Fibroblast of pulmonary artery (primary cell): Measurements from ENCODE around the gene ARSD.
A peak's percentile ranks its signal among the peaks of the same experiment; 100 is the strongest.
"Not testable (repeated sequence)": the region's sequence is repeated elsewhere in the genome, so short reads cannot be mapped to it uniquely, and the experiment has no call there.

ENCODE experiments used
- DNase-seq: peaks from one replicate; pipeline ENCODE4 v3.0.0-alpha.2; 2010; ENCODE audit warnings: low read depth
- H3K4me3 ChIP-seq: replicated peaks from 2 replicates; pipeline ENCODE4 v1.5.1; 2011; ENCODE audit warnings: low read depth, mild to moderate bottlenecking, control low read depth, low read length, moderate library complexity
- TF ChIP-seq, protein P1 (sequence below): IDR thresholded peaks from 2 replicates; pipeline ENCODE4 v1.5.1; 2011; ENCODE audit warnings: mild to moderate bottlenecking, control low read depth, low read length, inconsistent platforms; ENCODE audit errors: missing control alignments

Gene ARSD

GRCh38 chrX:2898846-2899512, 30.2 kb downstream of the ARSD start:
- TF ChIP-seq, protein P1, sequence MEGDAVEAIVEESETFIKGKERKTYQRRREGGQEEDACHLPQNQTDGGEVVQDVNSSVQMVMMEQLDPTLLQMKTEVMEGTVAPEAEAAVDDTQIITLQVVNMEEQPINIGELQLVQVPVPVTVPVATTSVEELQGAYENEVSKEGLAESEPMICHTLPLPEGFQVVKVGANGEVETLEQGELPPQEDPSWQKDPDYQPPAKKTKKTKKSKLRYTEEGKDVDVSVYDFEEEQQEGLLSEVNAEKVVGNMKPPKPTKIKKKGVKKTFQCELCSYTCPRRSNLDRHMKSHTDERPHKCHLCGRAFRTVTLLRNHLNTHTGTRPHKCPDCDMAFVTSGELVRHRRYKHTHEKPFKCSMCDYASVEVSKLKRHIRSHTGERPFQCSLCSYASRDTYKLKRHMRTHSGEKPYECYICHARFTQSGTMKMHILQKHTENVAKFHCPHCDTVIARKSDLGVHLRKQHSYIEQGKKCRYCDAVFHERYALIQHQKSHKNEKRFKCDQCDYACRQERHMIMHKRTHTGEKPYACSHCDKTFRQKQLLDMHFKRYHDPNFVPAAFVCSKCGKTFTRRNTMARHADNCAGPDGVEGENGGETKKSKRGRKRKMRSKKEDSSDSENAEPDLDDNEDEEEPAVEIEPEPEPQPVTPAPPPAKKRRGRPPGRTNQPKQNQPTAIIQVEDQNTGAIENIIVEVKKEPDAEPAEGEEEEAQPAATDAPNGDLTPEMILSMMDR: no peak
- no peak for DNase-seq
- no peak overlapping the region for H3K4me3 ChIP-seq

GRCh38 chrX:2897690-2898623, 31.2 kb downstream of the ARSD start:
- H3K4me3 ChIP-seq: not testable (repeated sequence)
- DNase-seq: peak; percentile 42

GRCh38 chrX:2897311-2897689, 31.8 kb downstream of the ARSD start:
- H3K4me3 ChIP-seq: no peak overlapping the region
- TF ChIP-seq, protein P1: no peak
- no peak for DNase-seq

DNA sequence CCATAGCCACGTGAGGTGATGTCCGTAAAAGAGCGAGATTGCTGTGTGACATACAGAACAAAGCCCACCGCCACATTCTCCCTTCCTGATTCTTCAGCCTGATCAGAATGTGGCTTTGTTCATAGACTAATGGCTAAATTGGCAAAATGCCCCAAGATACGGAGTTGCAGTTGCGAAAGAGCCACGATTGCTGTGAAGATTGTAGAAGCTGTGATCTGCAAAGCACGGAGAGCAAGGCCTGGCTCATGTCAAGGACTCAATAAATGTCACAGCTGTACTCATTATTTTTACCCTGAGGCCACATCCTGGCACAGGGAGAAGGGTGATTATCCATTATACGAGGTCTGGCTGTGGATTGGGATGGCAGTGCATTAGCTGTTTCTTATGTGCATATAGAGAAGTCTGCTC, 34.2 kb downstream of the ARSD start:
- H3K4me3 ChIP-seq: no peak overlapping the region
- DNase-seq: peak; percentile 29
- TF ChIP-seq, protein P1: no peak

DNA sequence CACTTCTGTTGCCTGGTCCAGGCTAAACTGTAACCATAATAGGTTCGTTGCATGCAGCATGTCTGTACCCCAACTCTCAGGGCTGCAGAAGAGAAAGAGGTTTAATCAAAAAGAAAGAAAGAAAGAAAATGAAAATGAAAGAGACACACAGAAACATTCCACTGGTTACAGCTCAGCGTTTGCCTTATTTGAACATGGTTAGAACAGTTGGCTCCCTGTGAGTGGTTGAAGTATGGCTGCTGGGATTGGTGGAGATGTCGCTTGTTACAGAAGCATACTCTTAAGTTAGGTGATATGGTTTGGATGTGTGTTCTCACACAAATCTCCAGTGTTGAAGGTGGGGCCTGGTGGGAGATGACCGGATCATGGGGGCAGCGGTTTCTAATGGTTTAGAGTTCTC, 36.3 kb downstream of the ARSD start:
- H3K4me3 ChIP-seq: no peak overlapping the region
- TF ChIP-seq, protein P1: no peak
- no peak for DNase-seq

DNA sequence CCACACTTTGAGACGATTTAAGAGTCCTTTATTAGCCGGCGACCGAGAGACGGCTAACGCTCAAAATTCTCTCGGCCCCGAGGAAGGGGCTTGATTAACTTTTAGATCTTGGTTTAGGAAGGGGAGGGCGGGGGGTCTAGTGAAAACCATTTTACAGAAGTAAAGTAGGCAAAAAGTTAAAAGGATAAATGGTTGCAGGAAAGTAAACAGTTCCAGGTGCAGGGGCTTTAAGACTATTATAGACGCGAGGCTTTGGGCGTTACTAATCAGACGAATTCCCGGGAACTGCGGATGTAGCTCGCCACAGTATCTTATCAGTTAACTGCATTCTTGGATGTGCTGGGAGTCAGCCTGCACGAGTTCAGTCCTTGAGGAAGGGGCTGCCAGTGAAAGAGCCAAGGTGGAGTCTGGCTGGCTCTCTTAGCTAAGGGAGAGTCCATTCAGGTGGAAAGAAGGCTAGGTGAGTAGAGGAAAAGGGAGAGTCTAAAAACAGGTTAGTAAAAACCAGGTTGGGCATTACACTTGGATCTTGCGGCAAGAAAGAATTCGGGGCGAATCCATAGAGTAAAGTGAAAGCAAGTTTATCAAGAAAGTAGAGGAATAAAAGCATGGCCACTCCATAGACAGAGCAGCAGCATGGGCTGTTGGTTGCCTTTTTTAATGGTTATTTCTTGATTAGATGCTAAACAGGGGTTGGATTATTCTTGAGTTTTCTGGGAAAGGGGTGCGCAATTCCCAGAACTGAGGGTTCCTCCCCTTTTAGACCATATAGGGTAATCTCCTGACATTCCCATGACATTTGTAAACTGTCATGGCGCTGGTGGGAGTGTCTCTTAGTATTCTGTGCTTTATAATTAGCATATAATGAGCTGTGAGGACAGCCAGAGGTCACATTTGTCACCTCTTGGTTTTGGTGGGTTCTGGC, 38.3 kb downstream of the ARSD start:
- not testable (repeated sequence) for DNase-seq, H3K4me3 ChIP-seq

DNA sequence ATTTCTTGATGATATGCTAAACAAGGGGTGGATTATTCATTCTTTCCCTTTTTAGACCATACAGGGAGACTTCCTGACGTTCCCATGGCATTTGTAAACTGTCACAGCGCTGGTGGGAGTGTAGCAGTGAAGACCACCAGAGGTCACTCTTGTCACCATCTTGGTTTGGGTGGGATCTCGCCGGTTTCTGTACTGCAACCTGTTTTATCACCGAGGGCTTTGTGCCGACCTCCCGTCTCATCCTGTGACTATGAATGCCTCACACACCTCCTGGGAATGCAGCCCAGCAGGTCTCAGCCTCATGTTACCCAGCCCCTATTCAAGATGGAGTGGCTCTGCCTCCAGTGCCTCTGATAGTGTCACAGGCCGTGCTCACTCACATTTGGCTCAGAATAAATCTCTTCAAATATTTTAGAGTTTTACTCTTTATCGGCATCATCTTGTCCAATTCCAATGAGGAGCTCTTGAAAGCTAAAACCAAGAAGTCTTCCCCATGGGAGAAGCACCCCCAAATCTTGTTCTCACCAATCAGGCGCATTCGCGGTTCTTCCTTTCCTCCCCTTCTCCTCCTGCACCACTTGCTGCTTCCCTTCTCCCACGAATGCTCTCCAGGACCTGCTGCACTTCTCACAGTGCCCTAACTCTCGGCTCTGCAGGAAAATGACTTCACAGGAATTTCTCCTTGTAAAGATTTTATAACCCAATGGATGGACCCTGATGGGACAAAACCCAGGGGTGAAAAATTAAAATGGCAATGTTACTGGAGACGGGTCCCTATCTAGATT, 39.2 kb downstream of the ARSD start:
- H3K4me3 ChIP-seq: peak overlapping the region; percentile 51
- TF ChIP-seq, protein P1: peak; percentile 23
- peak; percentile 10 for DNase-seq
